HG03280 (cell line): ENCODE data around the gene THEM5.
"Not testable (repeated sequence)": the region's sequence is repeated elsewhere in the genome, so short reads cannot be mapped to it uniquely, and the experiment has no call there.

Experiments used
- ATAC-seq: cut with Tn5 transposase; IDR thresholded peaks from one replicate; pipeline ENCODE4 v1.9.1; 2021; ENCODE audit warnings: mild to moderate bottlenecking, moderate library complexity; ENCODE audit not compliant: unreplicated experiment

THEM5 gene

GRCh38 chr1:151853411-151853943, at the start of gene THEM5:
Gene THEM5, minus strand, starts transcription at chr1:151853712. Its CDS starts 147 bp downstream, at chr1:151853565.
- no peak for ATAC-seq

GRCh38 chr1:151902858-151903257, 49.3 kb upstream of the THEM5 start:
- ATAC-seq = no peak

GRCh38 chr1:151900804-151901203, 47.3 kb upstream of the THEM5 start:
- ATAC-seq = not testable (repeated sequence)

- no peak for ATAC-seq
Measured at GRCh38 chr1:151898519-151898991, 45.0 kb upstream of the THEM5 start.

GRCh38 chr1:151897991-151898431, 44.5 kb upstream of the THEM5 start:
- no peak for ATAC-seq

GRCh38 chr1:151893176-151893924, 39.8 kb upstream of the THEM5 start:
- no peak for ATAC-seq

- no peak for ATAC-seq
Measured at GRCh38 chr1:151892190-151892589, 38.7 kb upstream of the THEM5 start.

- ATAC-seq = no peak
Measured at GRCh38 chr1:151891512-151891911, 38.0 kb upstream of the THEM5 start.

GRCh38 chr1:151888972-151889570, 35.6 kb upstream of the THEM5 start:
- no peak for ATAC-seq

- ATAC-seq = no peak
Measured at GRCh38 chr1:151887028-151887427, 33.5 kb upstream of the THEM5 start.

- no peak for ATAC-seq
Measured at GRCh38 chr1:151885479-151885878, 32.0 kb upstream of the THEM5 start.

GRCh38 chr1:151884879-151885278, 31.4 kb upstream of the THEM5 start:
- ATAC-seq = not testable (repeated sequence)

- ATAC-seq = not testable (repeated sequence)
Measured at GRCh38 chr1:151884445-151884844, 30.9 kb upstream of the THEM5 start.

GRCh38 chr1:151883898-151884297, 30.4 kb upstream of the THEM5 start:
- ATAC-seq = not testable (repeated sequence)

- ATAC-seq = not testable (repeated sequence)
Measured at GRCh38 chr1:151882918-151883317, 29.4 kb upstream of the THEM5 start.

- no peak for ATAC-seq
Measured at GRCh38 chr1:151882466-151882865, 29.0 kb upstream of the THEM5 start.

- ATAC-seq = no peak
Measured at GRCh38 chr1:151881479-151881878, 28.0 kb upstream of the THEM5 start.

GRCh38 chr1:151875419-151876097, 22.0 kb upstream of the THEM5 start:
- no peak for ATAC-seq

- ATAC-seq = not testable (repeated sequence)
Measured at GRCh38 chr1:151872776-151873175, 19.3 kb upstream of the THEM5 start.

GRCh38 chr1:151871284-151872030, 17.9 kb upstream of the THEM5 start:
- no peak for ATAC-seq

GRCh38 chr1:151868486-151868885, 15.0 kb upstream of the THEM5 start:
- no peak for ATAC-seq
